SK-N-SH treated with all-trans-retinoic acid at 6 μM for 48 hours (cell line): ENCODE data around the gene ACTBL2.

Experiments used
- ATAC-seq: fragments of 200-7000 bp; cut with Tn5 transposase; 3 replicates; pipeline ENCODE4 v1.9.1; 2020; ENCODE audit warnings: mild to moderate bottlenecking, moderate library complexity
- ARNTL ChIP-seq: fragments of 450-650 bp; formaldehyde crosslinking; IDR thresholded peaks from 2 replicates; pipeline ENCODE4 v1.5.0; 2020; ENCODE audit warnings: low read depth, mild to moderate bottlenecking, moderate library complexity, borderline replicate concordance
- BACH2 ChIP-seq: fragments of 250-450 bp; sonication (Bioruptor Pico); IDR thresholded peaks from 2 replicates; pipeline ENCODE4 v1.9.0; 2021; ENCODE audit warnings: mild to moderate bottlenecking, borderline replicate concordance
- CSDC2 ChIP-seq: fragments of 250-450 bp; sonication (Bioruptor Pico); IDR thresholded peaks from 2 replicates; pipeline ENCODE4 v1.5.0; 2020; ENCODE audit warnings: mild to moderate bottlenecking, moderate library complexity
- ESRRG ChIP-seq: fragments of 250-450 bp; sonication (Bioruptor Pico); IDR thresholded peaks from 2 replicates; pipeline ENCODE4 v1.6.1; 2021; ENCODE audit warnings: mild to moderate bottlenecking
- GLIS3 ChIP-seq: fragments of 250-450 bp; sonication (Bioruptor Pico); IDR thresholded peaks from 2 replicates; pipeline ENCODE4 v1.5.0; 2020; ENCODE audit warnings: mild to moderate bottlenecking, moderate library complexity
- ISL1 ChIP-seq: fragments of 250-450 bp; sonication (Bioruptor Pico); IDR thresholded peaks from 2 replicates; pipeline ENCODE4 v2.1.2; 2022; ENCODE audit warnings: mild to moderate bottlenecking, moderate library complexity
- OSR1 ChIP-seq: fragments of 250-450 bp; sonication (Bioruptor Pico); IDR thresholded peaks from 2 replicates; pipeline ENCODE4 v1.8.0; 2022; ENCODE audit warnings: moderate library complexity, mild to moderate bottlenecking, inconsistent platforms
- PPARA ChIP-seq: fragments of 250-450 bp; sonication (Bioruptor Pico); IDR thresholded peaks from 2 replicates; pipeline ENCODE4 v1.5.0; 2020; ENCODE audit warnings: mild to moderate bottlenecking, borderline replicate concordance
- RARB ChIP-seq: fragments of 250-450 bp; sonication (Bioruptor Pico); IDR thresholded peaks from 2 replicates; pipeline ENCODE4 v1.8.0; 2021; ENCODE audit warnings: mild to moderate bottlenecking, moderate library complexity
- SNAI2 ChIP-seq: fragments of 250-450 bp; sonication (Bioruptor Pico); IDR thresholded peaks from 2 replicates; pipeline ENCODE4 v1.5.0; 2020; ENCODE audit warnings: mild to moderate bottlenecking, moderate library complexity
- TCF4 ChIP-seq: fragments of 250-450 bp; sonication (Bioruptor Pico); IDR thresholded peaks from 2 replicates; pipeline ENCODE4 v1.8.0; 2021; ENCODE audit warnings: mild to moderate bottlenecking, moderate library complexity, borderline replicate concordance
- TOX ChIP-seq: fragments of 250-450 bp; sonication (Bioruptor Pico); IDR thresholded peaks from 2 replicates; pipeline ENCODE4 v1.8.0; 2021; ENCODE audit warnings: mild to moderate bottlenecking, moderate library complexity, borderline replicate concordance
- ZC3H10 ChIP-seq: fragments of 250-450 bp; sonication (Bioruptor Pico); IDR thresholded peaks from 2 replicates; pipeline ENCODE4 v1.5.1; 2021; ENCODE audit warnings: mild to moderate bottlenecking, moderate library complexity
- ZFP3 ChIP-seq: fragments of 250-450 bp; sonication (Bioruptor Pico); IDR thresholded peaks from 2 replicates; pipeline ENCODE4 v1.5.0; 2020; ENCODE audit warnings: mild to moderate bottlenecking, moderate library complexity
- ZFP30 ChIP-seq: fragments of 450-650 bp; formaldehyde crosslinking; IDR thresholded peaks from 2 replicates; pipeline ENCODE4 v1.5.0; 2022; ENCODE audit warnings: mild to moderate bottlenecking, moderate library complexity
- ZNF565 ChIP-seq: fragments of 450-650 bp; formaldehyde crosslinking; conservative IDR thresholded peaks from 2 replicates; pipeline ENCODE4 v1.5.0; 2020; ENCODE audit warnings: low read depth, mild to moderate bottlenecking, moderate library complexity
- ZNF70 ChIP-seq: fragments of 450-650 bp; formaldehyde crosslinking; IDR thresholded peaks from 2 replicates; pipeline ENCODE4 v1.5.0; 2020; ENCODE audit warnings: mild to moderate bottlenecking, moderate library complexity
- ZNF8 ChIP-seq: fragments of 450-650 bp; formaldehyde crosslinking; IDR thresholded peaks from 2 replicates; pipeline ENCODE4 v1.5.0; 2020; ENCODE audit warnings: mild to moderate bottlenecking, moderate library complexity
- TF ChIP-seq, protein P1 (sequence below): fragments of 250-450 bp; sonication (Bioruptor Pico); IDR thresholded peaks from 2 replicates; pipeline ENCODE4 v1.5.1; 2020; ENCODE audit warnings: low read depth, mild to moderate bottlenecking, moderate library complexity
- TF ChIP-seq, protein P2 (sequence below): fragments of 250-450 bp; sonication (Bioruptor Pico); IDR thresholded peaks from 2 replicates; pipeline ENCODE4 v1.8.0; 2021; ENCODE audit warnings: low read depth, mild to moderate bottlenecking, moderate library complexity, borderline replicate concordance
- TF ChIP-seq, protein P3 (sequence below): fragments of 250-450 bp; sonication (Bioruptor Pico); IDR thresholded peaks from 2 replicates; pipeline ENCODE4 v1.8.0; 2020; ENCODE audit warnings: mild to moderate bottlenecking, moderate library complexity, borderline replicate concordance
- TF ChIP-seq, protein P4 (sequence below): fragments of 250-450 bp; sonication (Bioruptor Pico); IDR thresholded peaks from 2 replicates; pipeline ENCODE4 v1.5.0; 2020; ENCODE audit warnings: mild to moderate bottlenecking, moderate library complexity
- TF ChIP-seq, protein P5 (sequence below): fragments of 250-450 bp; sonication (Bioruptor Pico); IDR thresholded peaks from 2 replicates; pipeline ENCODE4 v1.5.1; 2021; ENCODE audit warnings: mild to moderate bottlenecking, moderate library complexity

ACTBL2 gene

DNA sequence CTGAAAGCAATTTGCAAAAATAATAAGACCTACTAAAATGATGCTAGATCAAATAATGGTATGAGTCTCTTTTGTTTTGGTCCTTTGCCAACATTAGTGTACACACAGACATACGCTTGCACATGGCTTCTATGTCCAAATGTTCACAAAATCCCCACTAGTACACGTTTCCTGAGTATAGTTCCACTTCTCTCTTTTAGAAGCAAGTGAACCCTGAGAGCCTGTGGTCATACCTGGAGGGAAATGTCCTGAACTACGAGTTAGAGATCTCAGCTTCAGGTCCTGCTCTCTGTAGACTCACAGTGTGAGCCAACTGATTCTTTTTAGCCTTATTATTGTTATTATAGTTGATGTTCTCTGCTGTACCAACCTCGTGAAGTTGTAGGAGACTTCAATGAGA lies 47.3 kb upstream of the ACTBL2 start:
- no peak for ATAC-seq
- TF ChIP-seq ZC3H10 (CRISPR knock-in tag) (no peak), BACH2 (CRISPR knock-in tag) (no peak), ZNF8 (no peak), PPARA (CRISPR knock-in tag) (no peak), ZFP30 (CRISPR knock-in tag) (no peak), TOX (CRISPR knock-in tag) (no peak), OSR1 (CRISPR knock-in tag) (no peak), ISL1 (CRISPR knock-in tag) (no peak), GLIS3 (CRISPR knock-in tag) (no peak), SNAI2 (CRISPR knock-in tag) (no peak), ZFP3 (CRISPR knock-in tag) (no peak), ESRRG (CRISPR knock-in tag) (no peak), CSDC2 (CRISPR knock-in tag) (no peak), TCF4 (no peak), ARNTL (no peak)
- TF ChIP-seq, protein P1, sequence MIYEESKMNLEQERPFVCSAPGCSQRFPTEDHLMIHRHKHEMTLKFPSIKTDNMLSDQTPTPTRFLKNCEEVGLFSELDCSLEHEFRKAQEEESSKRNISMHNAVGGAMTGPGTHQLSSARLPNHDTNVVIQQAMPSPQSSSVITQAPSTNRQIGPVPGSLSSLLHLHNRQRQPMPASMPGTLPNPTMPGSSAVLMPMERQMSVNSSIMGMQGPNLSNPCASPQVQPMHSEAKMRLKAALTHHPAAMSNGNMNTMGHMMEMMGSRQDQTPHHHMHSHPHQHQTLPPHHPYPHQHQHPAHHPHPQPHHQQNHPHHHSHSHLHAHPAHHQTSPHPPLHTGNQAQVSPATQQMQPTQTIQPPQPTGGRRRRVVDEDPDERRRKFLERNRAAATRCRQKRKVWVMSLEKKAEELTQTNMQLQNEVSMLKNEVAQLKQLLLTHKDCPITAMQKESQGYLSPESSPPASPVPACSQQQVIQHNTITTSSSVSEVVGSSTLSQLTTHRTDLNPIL (CRISPR knock-in tag) = no peak
- TF ChIP-seq, protein P2, sequence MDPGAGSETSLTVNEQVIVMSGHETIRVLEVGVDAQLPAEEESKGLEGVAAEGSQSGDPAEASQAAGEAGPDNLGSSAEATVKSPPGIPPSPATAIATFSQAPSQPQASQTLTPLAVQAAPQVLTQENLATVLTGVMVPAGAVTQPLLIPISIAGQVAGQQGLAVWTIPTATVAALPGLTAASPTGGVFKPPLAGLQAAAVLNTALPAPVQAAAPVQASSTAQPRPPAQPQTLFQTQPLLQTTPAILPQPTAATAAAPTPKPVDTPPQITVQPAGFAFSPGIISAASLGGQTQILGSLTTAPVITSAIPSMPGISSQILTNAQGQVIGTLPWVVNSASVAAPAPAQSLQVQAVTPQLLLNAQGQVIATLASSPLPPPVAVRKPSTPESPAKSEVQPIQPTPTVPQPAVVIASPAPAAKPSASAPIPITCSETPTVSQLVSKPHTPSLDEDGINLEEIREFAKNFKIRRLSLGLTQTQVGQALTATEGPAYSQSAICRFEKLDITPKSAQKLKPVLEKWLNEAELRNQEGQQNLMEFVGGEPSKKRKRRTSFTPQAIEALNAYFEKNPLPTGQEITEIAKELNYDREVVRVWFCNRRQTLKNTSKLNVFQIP (CRISPR knock-in tag) = no peak
- TF ChIP-seq, protein P3, sequence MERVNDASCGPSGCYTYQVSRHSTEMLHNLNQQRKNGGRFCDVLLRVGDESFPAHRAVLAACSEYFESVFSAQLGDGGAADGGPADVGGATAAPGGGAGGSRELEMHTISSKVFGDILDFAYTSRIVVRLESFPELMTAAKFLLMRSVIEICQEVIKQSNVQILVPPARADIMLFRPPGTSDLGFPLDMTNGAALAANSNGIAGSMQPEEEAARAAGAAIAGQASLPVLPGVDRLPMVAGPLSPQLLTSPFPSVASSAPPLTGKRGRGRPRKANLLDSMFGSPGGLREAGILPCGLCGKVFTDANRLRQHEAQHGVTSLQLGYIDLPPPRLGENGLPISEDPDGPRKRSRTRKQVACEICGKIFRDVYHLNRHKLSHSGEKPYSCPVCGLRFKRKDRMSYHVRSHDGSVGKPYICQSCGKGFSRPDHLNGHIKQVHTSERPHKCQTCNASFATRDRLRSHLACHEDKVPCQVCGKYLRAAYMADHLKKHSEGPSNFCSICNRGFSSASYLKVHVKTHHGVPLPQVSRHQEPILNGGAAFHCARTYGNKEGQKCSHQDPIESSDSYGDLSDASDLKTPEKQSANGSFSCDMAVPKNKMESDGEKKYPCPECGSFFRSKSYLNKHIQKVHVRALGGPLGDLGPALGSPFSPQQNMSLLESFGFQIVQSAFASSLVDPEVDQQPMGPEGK = no peak
- TF ChIP-seq, protein P4, sequence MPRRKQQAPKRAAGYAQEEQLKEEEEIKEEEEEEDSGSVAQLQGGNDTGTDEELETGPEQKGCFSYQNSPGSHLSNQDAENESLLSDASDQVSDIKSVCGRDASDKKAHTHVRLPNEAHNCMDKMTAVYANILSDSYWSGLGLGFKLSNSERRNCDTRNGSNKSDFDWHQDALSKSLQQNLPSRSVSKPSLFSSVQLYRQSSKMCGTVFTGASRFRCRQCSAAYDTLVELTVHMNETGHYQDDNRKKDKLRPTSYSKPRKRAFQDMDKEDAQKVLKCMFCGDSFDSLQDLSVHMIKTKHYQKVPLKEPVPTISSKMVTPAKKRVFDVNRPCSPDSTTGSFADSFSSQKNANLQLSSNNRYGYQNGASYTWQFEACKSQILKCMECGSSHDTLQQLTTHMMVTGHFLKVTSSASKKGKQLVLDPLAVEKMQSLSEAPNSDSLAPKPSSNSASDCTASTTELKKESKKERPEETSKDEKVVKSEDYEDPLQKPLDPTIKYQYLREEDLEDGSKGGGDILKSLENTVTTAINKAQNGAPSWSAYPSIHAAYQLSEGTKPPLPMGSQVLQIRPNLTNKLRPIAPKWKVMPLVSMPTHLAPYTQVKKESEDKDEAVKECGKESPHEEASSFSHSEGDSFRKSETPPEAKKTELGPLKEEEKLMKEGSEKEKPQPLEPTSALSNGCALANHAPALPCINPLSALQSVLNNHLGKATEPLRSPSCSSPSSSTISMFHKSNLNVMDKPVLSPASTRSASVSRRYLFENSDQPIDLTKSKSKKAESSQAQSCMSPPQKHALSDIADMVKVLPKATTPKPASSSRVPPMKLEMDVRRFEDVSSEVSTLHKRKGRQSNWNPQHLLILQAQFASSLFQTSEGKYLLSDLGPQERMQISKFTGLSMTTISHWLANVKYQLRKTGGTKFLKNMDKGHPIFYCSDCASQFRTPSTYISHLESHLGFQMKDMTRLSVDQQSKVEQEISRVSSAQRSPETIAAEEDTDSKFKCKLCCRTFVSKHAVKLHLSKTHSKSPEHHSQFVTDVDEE = no peak

DNA sequence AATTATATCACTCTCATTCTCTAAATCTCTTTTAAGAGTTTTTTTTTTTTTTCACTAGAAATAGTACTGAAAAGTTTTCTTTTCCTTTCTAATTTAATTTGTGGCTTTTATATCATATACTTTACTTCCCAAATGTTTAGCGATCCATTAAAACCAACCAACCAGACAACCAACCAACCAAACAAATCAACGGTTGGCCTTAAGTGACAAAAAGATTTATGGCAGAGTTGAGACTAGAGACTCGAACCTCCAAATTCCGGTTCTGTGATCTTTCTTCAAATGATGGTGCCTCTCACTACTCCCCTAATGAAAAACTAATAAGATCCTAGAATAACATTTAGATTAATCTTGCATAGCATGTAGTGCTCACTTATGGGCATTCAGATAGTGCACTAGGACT lies 45.3 kb upstream of the ACTBL2 start:
- TF ChIP-seq CSDC2 (CRISPR knock-in tag) (no peak), TOX (CRISPR knock-in tag) (no peak), ZFP3 (CRISPR knock-in tag) (no peak), ESRRG (CRISPR knock-in tag) (no peak), OSR1 (CRISPR knock-in tag) (no peak), ZFP30 (CRISPR knock-in tag) (no peak), GLIS3 (CRISPR knock-in tag) (no peak), ISL1 (CRISPR knock-in tag) (no peak), BACH2 (CRISPR knock-in tag) (no peak), ZNF70 (no peak), ZNF565 (CRISPR knock-in tag) (no peak), RARB (CRISPR knock-in tag) (no peak)
- TF ChIP-seq, protein P5, sequence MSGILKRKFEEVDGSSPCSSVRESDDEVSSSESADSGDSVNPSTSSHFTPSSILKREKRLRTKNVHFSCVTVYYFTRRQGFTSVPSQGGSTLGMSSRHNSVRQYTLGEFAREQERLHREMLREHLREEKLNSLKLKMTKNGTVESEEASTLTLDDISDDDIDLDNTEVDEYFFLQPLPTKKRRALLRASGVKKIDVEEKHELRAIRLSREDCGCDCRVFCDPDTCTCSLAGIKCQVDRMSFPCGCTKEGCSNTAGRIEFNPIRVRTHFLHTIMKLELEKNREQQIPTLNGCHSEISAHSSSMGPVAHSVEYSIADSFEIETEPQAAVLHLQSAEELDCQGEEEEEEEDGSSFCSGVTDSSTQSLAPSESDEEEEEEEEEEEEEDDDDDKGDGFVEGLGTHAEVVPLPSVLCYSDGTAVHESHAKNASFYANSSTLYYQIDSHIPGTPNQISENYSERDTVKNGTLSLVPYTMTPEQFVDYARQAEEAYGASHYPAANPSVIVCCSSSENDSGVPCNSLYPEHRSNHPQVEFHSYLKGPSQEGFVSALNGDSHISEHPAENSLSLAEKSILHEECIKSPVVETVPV (CRISPR knock-in tag) = no peak
- TF ChIP-seq, protein P4 = no peak
- TF ChIP-seq, protein P3 = no peak
- TF ChIP-seq, protein P1 (CRISPR knock-in tag) = no peak
- TF ChIP-seq, all 23 proteins: peak for 0
- ATAC-seq = no peak
